GM18873 (cell line): ENCODE data around the gene ZFAND6.

ENCODE experiments used
- ATAC-seq: cut with Tn5 transposase; IDR thresholded peaks from one replicate; pipeline ENCODE4 v1.9.1; 2021; ENCODE audit warnings: mild to moderate bottlenecking, moderate library complexity, moderate number of reproducible peaks; ENCODE audit not compliant: unreplicated experiment, low FRiP score

Gene ZFAND6

GRCh38 chr15:80183306-80183705 is 123.8 kb downstream of the ZFAND6 start:
- ATAC-seq = no peak

- no peak for ATAC-seq
These were observed 124.4 kb downstream of the ZFAND6 start for GRCh38 chr15:80183886-80184285.

DNA sequence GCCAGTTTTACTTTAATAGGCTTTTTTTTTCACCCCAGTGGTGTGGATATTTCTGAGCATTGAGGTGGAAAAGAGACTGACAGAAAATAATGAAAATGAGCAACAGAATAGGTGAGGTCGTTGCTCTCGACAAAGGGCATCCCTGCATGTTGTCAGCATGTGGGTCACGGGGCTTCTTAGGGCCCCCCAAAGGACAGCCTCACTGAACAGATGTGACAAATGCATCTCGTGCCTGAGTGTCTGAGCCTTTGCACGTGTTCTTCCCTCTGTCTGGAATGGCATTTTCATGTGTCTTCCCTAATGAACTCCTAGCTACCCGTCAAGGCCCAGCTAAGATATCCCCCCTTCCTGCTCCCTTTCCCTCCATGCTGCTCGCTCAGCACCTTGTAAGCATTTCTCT is 125.1 kb downstream of the ZFAND6 start:
- ATAC-seq = no peak

GRCh38 chr15:80185152-80185551 is 125.7 kb downstream of the ZFAND6 start:
- no peak for ATAC-seq

GRCh38 chr15:80186066-80186465 is 126.6 kb downstream of the ZFAND6 start:
- no peak for ATAC-seq

DNA sequence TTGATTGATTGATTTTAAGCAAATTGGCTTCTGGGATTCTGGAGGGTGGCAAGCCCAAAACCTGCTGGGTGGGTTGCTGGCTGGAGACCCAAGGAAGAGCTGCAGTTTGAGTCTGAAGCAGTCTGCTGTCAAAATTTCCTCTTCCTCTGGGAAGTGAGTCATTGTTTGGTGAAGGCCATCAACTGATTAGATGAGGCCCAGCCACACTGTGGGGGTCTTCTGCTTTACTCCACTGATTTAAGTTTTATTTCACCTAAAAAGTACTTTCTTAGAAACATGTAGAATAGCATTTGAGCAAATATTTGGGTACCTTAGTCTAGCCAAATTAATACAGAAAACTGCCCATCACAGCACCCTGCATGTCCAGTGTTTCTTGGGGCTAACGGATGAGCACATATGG is 127.1 kb downstream of the ZFAND6 start:
- ATAC-seq = no peak
